Activated T-helper 9 cell treated with anti-CD3 and anti-CD28 coated beads, Interleukin-2, amount 50 U/mL, for 16 hours (primary cell): ENCODE measurements around the gene PAIP1.
"Not testable (repeated sequence)": the region's sequence is repeated elsewhere in the genome, so short reads cannot be mapped to it uniquely, and the experiment has no call there.

Source experiments
- DNase-seq: peaks from one replicate; pipeline ENCODE4 v3.0.0-alpha.2; 2020; ENCODE audit warnings: low read depth

Gene PAIP1

GRCh38 chr5:43571237-43571636, 14.4 kb upstream of the PAIP1 start:
- no peak for DNase-seq

GRCh38 chr5:43570450-43571158, 13.7 kb upstream of the PAIP1 start:
- no peak for DNase-seq

DNA sequence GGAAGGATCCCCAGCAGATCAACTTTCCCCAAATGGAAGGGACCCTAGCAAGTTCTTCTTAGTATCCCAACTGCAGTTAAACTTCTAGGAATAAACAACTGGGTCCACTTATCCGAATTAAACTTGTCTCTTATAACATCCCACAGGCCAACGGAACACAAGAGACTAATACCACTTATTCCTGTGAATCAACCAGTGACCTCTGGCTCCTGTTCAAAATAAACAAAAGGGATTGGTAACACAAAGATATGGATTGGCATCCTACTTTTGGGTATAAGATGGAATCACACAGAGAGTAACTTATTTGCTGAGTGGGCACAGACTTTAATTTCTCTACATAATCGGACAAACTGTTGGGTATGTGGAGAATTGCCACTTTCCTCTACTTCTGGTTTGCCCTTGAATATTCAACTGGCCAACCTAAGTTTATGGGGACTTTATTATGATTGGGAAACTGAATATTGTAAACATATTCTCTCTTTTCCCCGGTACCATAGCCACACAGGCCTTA, 12.4 kb upstream of the PAIP1 start:
- DNase-seq = no peak

- no peak for DNase-seq
These were observed 11.1 kb upstream of the PAIP1 start for GRCh38 chr5:43567967-43568366.

DNA sequence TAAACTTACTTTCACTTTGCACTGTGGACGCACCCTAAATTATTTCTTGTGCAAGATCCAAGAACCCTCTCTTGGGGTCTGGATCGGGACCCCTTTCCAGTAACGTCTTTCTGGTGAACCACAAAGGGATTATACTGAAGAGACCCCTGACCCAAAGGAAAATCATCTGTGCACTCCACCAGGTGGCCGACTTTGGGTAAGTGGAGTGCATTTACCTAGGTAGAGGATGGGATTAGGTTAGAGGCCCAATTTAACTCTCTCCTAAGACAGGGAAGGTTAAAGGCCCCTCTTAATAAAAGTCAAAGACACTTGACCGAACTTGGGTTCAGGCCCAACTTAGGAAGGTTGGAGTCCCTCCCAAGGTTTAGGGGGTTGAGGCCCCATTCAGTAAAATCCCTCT, 8.2 kb upstream of the PAIP1 start:
- DNase-seq = no peak

- no peak for DNase-seq
These were observed 7.5 kb upstream of the PAIP1 start for GRCh38 chr5:43564289-43564850.

- DNase-seq = no peak
These were observed 6.4 kb upstream of the PAIP1 start for GRCh38 chr5:43563321-43563720.

GRCh38 chr5:43561356-43561755, 4.5 kb upstream of the PAIP1 start:
- no peak for DNase-seq

DNA sequence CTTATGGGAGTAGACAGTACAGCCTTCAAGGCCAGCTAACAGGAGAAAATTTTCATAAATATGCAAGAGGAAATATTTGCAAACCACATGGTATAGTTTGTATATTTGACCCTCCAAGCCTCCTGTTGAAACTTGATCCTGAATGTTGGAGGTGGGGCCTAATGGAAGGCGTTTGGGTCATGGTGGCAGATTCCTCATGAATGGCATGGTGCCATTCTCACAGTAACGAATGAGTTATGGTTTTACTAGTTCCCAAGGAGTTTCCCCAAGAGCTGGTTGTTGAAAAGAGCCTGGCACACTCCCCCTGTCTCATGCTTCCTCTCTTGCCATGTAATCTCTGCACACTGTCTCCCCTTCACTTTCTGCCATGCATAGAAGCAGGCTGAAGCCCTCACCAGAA, 3.3 kb upstream of the PAIP1 start:
- DNase-seq = no peak

DNA sequence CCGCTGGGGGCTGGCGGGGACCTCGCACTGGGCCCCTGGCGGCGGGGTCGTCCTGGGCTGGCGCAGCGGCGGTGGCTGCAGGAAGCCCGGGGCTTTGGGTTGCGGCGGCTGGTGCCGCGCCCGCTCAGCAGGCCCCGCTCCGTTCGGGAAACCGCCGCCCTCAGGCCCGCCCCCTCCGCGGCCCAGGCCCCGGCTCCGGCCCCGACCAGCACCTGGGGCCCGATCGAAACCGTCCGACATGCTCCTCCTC, 345 bp downstream of the PAIP1 start:
- DNase-seq = not testable (repeated sequence)

DNA sequence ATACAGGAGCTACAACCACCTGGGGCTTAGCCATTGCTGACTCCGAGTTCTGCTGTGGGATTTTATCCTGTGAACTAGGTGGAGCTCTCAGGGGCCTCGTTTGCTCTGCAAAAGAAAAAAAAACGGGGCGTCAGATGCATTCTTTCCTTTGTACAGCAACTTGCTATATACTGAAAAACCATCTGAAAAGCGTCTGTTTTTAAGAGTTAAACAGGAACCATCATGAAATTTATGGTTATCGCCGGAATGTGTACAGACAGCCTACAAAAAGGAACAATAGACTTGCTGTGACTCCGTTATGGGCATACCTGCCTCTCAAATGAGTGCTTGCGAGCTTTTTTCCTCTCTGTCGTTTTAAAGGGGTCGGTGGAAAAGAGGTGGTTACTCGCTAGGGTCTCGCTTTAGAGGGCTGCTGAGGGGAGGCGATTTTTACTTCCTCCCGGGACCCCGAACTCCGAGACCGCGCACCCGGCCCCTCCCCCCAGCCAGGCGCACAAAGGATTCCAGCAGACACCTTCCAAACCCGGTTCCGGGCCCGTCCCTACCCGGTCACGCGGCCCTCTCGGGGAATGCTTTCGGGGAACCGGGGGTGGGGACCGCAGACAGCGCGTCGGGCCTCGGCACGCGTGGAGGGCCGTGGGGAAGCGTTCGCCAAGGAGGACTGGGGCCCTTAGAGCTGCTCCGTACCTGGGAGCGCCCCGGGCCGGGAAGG, 826 bp downstream of the PAIP1 start:
- peak; percentile 47 for DNase-seq

DNA sequence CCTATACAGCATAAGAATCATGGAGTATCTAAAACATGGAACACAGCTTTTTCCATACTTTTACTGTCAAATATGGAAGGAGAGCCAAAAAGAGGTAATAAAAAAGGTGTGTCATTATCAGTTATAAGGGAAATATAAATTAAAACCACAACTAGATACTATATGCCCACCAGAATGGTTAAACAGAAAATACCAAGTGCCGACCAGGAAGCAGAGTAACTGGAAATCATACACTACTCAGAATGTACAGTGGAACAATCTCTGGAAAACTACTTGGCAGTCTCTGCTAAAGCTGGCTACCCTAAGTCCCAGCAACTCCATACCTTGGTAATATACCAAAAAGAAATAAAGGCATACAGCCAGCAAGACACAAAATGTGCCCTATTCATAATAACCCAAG, 2.4 kb downstream of the PAIP1 start:
- no peak for DNase-seq

DNA sequence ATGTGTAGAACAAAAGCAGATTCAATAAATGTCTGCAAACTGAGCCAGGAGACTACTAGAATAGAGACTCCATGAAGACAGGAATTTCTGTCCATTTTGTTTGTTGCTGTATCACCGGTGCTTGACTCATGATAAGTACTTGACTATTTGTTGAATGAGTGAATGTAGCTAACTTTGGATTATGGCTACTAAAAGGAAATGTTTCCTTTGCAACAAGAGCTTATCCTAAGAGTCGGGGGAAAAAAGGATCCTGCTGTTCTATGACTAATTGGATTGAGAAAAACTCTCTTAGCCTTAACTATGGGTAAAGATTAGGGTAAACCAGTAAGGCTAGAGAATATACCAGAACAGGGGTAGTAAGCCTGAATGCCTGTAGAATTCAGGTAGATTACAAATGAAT, 3.5 kb downstream of the PAIP1 start:
- DNase-seq = no peak

GRCh38 chr5:43551731-43552130, 5.1 kb downstream of the PAIP1 start:
- no peak for DNase-seq

DNA sequence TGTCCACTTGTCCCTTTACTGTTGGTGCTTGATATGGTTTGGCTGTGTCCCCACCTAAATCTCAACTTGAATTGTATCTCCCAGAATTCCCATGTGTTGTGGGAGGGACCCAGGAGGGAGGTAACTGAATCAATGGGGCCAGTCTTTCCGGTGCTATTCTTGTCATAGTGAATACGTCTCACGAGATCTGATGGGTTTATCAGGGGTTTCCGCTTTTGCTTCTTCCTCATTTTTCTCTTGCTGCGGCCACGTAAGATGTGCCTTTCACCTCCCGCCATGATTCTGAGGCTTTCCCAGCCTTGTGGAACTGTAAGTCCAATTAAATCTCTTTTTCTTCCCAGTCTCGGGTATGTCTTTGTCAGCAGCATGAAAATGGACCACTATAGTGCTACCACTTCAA, 7.6 kb downstream of the PAIP1 start:
- not testable (repeated sequence) for DNase-seq

GRCh38 chr5:43548358-43548757, 8.5 kb downstream of the PAIP1 start:
- DNase-seq = no peak

- DNase-seq = no peak
These were observed 9.3 kb downstream of the PAIP1 start for GRCh38 chr5:43547532-43547931.

DNA sequence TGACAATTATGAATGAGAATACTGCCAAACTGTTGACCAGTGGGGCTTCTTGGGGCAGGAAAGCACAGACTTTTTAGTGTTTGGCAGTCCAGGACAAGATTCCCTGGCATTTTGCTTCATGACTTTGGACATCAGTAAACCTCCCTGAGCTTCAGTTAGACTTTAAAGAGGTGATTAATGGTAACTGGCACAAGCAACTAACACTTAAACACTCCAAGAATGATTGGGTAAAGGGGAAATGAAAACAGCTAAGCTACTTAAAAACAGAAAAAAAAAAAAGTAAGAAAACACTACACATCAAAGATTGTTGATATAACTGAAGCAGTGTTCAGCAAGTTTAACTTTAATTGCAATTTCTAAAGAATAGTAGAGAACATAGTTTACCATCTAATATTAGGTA, 13.4 kb downstream of the PAIP1 start:
- no peak for DNase-seq

DNA sequence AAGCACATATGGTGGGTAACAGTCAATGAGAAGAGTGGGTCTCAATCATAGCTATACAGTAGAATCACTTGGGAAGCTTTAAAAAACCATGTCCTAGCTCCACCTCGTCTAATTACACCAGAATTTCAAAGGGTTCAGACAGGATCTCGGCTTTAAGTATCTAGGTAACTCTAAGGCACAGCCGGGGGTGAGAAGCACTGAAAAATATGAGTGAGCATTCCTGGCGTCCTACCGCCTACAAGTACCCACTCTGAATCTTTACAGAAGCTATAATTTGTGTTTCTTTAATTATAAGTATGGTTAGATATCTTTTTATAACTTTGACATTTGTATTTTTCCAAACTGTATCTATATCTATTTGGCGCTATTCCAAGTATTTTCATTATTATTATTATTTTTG, 16.1 kb downstream of the PAIP1 start:
- no peak for DNase-seq

DNA sequence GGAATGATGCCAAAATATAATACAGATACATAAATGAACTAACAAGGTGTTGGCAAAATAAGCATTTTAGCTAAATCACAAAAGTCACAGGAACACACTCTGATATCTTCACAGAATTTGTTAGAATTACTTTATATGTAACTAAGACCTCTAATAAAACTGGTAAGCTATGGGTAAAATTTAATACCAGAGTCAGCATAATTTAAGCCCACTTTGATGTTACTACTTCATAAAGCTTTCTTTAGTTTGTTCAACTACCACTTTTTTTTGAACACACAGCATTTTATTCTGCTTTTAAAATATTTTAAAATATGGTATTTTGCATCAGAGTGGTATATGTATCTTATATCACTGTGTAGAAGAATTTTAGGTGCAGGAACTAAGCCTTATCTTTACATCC, 19.9 kb downstream of the PAIP1 start:
- no peak for DNase-seq

- no peak for DNase-seq
These were observed 23.2 kb downstream of the PAIP1 start for GRCh38 chr5:43533646-43534045.

GRCh38 chr5:43530648-43531047, 26.2 kb downstream of the PAIP1 start:
- DNase-seq = no peak

DNA sequence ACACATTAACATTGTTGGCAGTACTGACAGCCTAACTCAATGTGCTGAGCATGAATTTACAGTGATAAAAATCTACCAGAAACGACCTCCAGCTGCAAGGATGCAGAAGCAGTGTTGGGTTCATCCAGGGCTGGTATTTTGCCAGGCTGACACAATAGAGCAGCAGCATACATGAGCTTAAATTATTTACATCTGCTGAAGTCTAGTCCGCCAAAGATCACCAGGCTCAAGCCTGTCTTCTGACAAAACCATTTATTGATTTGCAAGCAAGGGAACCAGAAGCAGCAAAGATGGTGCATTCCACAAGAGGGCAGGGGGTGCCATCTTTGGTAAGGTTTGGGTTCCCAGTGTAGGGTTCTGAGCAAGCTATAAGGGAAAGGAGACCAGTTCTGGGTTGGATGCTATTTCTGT, 33.2 kb downstream of the PAIP1 start:
- no peak for DNase-seq

- DNase-seq = no peak
These were observed 36.3 kb downstream of the PAIP1 start for GRCh38 chr5:43520615-43521014.
